ENCODE measurements around the gene CSF1.

The CSF1 gene

DNA sequence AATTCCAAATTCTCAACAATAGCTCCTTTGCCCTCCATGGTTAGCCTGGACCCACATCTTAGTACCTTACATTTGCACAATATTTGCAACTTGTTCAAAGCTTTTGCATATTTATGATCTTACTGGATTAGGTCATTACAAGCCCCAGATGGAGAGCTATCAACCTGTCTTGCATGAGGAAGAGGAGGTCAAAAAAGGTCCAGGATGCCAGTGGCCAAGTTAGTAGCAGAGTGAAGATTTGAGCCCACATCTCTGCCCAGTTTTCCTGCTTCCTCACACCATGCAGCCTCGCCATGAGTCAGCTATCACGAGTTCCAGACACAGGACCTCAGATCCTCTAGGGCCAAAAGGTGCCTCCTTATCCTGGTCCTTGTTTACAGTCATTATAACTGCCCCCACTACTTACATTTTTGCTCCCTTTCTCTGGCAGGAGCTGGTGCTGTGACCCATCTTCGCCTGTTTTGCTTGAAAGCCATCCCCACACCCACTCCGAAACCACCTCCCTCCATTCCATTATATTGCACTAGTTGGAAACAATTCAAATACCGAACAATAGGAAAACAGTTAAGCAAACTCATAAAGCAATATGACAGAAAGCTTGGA, 68.9 kb downstream of the CSF1 start:
- no peak for DNase-seq

All from activated naive CD4-positive, alpha-beta T cell (primary cell).